ENCODE results near the gene COX6B2. TPM values are rescaled to one million over a fixed set of nuclear protein-coding genes. Genes with fewer than 3 reads are reported as not detected.

COX6B2 gene
- total RNA-seq, 1 donor from 2014 or later = 0.50 TPM

GRCh38 chr19:55355213-55355821 lies 798 bp upstream of the COX6B2 start:
- TF ChIP-seq CTCF (IDR thresholded peaks at IDR 0.05; ENCODE audit: insufficient read depth, low read depth, low read length) (no peak), EZH2 (IDR thresholded peaks at IDR 0.05; ENCODE audit: insufficient read depth, low read length) (peak; percentile 26)
- H2AFZ ChIP-seq (ENCODE audit: low read depth, low read length) = no peak overlapping the region
- no peaks in the 10 kb centered on the region for H3K36me3 ChIP-seq (ENCODE audit: insufficient read depth, low read length)
- no peak overlapping the region for H3K4me2 ChIP-seq (ENCODE audit: low read length)
- H4K20me1 ChIP-seq (ENCODE audit: insufficient read depth, low read length) = peaks cover 11% of the 10 kb centered on the region
- no peaks in the 10 kb centered on the region for H3K4me1 Mint-ChIP-seq (ENCODE audit: low read depth, unreplicated experiment)
- no peaks in the 10 kb centered on the region for H3K79me2 ChIP-seq (ENCODE audit: insufficient read depth, low read length)
- H3K9ac ChIP-seq (ENCODE audit: low read length) = no peak overlapping the region
- H3K36me3 Mint-ChIP-seq (ENCODE audit: low read depth, unreplicated experiment) = peaks cover 4% of the 10 kb centered on the region
- no peak overlapping the region for H3K4me3 Mint-ChIP-seq (ENCODE audit: unreplicated experiment)
- H3K9me3 Mint-ChIP-seq (ENCODE audit: unreplicated experiment) = peaks cover 6% of the 10 kb centered on the region
- no peak overlapping the region for H3K27ac ChIP-seq (ENCODE audit: low read depth, low read length)
- FAIRE-seq (no peak), DNase-seq (ENCODE audit: low read depth) (no peak)
- no peak overlapping the region for H3K27ac Mint-ChIP-seq (ENCODE audit: unreplicated experiment)
- H3K4me1 ChIP-seq (ENCODE audit: insufficient read depth, low read length) = peaks cover 10% of the 10 kb centered on the region
- no peak overlapping the region for H3K4me3 ChIP-seq (ENCODE audit: insufficient read depth, low read depth, low read length)
- H3K27me3 ChIP-seq (ENCODE audit: insufficient read depth, low read length) = peaks cover 17% of the 10 kb centered on the region
- H3K9me3 ChIP-seq (ENCODE audit: insufficient read depth, low read depth, low read length) = no peaks in the 10 kb centered on the region
- peaks cover 65% of the 10 kb centered on the region for H3K27me3 Mint-ChIP-seq (ENCODE audit: low read depth, unreplicated experiment)

- H2AFZ ChIP-seq (ENCODE audit: low read depth, low read length) = peak overlapping the region; percentile 81
- H3K9me3 ChIP-seq (ENCODE audit: insufficient read depth, low read depth, low read length) = no peaks in the 10 kb centered on the region
- H3K4me1 ChIP-seq (ENCODE audit: insufficient read depth, low read length) = peaks cover 10% of the 10 kb centered on the region
- no peak overlapping the region for H3K27ac ChIP-seq (ENCODE audit: low read depth, low read length)
- H3K36me3 ChIP-seq (ENCODE audit: insufficient read depth, low read length) = no peaks in the 10 kb centered on the region
- DNase-seq (ENCODE audit: low read depth) = no peak
- no peak for FAIRE-seq
- Mint-ChIP-seq H3K9me3 (ENCODE audit: unreplicated experiment) (peaks cover 6% of the 10 kb centered on the region), H3K4me1 (ENCODE audit: low read depth, unreplicated experiment) (no peaks in the 10 kb centered on the region), H3K4me3 (ENCODE audit: unreplicated experiment) (peak overlapping the region; percentile 79), H3K36me3 (ENCODE audit: low read depth, unreplicated experiment) (peaks cover 4% of the 10 kb centered on the region), H3K27ac (ENCODE audit: unreplicated experiment) (no peak overlapping the region), H3K27me3 (ENCODE audit: low read depth, unreplicated experiment) (peaks cover 65% of the 10 kb centered on the region)
- no peaks in the 10 kb centered on the region for H3K79me2 ChIP-seq (ENCODE audit: insufficient read depth, low read length)
- H3K4me2 ChIP-seq (ENCODE audit: low read length) = peak overlapping the region; percentile 82
- H3K27me3 ChIP-seq (ENCODE audit: insufficient read depth, low read length) = peaks cover 17% of the 10 kb centered on the region
- peaks cover 11% of the 10 kb centered on the region for H4K20me1 ChIP-seq (ENCODE audit: insufficient read depth, low read length)
- H3K4me3 ChIP-seq (ENCODE audit: insufficient read depth, low read depth, low read length) = peak overlapping the region; percentile 17
- H3K9ac ChIP-seq (ENCODE audit: low read length) = peak overlapping the region; percentile 43
- TF ChIP-seq CTCF (IDR thresholded peaks at IDR 0.05; ENCODE audit: insufficient read depth, low read depth, low read length) (no peak), EZH2 (IDR thresholded peaks at IDR 0.05; ENCODE audit: insufficient read depth, low read length) (no peak)
These were observed 469 bp downstream of the COX6B2 start for GRCh38 chr19:55353803-55354697.

Data from astrocyte (in vitro differentiated cells and primary cell).